ENCODE data around the gene HSPBP1. TPM values are rescaled to one million over a fixed set of nuclear protein-coding genes. Genes with fewer than 3 reads are reported as not detected.

The HSPBP1 gene
- total RNA-seq, 1 experiment from 2014 or later = 65.2 TPM

DNA sequence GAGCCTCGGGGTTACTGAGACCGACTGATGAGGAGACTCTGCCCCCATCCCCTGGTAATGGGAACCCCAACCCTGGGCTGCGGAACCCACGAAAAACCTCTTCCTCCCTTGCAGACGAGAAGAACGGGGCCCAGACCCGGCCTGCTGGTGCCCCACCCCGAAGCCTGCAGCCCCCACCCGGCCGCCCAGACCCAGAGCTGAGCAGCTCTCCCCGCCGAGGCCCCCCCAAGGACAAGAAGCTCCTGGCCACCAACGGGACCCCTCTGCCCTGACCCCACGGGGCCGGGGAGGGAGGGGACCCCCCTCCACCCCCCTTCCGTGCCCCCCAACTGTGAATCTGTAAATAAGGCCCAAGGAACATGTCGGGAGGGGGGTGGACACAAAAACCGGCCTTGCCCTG is 31.9 kb upstream of the HSPBP1 start (continued):
- TF ChIP-seq FOXJ3 (CRISPR knock-in tag; IDR thresholded peaks at IDR 0.05; ENCODE audit: borderline replicate concordance) (no peak), FOXP1 (CRISPR knock-in tag; IDR thresholded peaks at IDR 0.05; ENCODE audit: borderline replicate concordance) (no peak), CREM (CRISPR knock-in tag; IDR thresholded peaks at IDR 0.05) (no peak), TCF7 (CRISPR knock-in tag; IDR thresholded peaks at IDR 0.05; ENCODE audit: low read depth) (no peak)
- TF ChIP-seq, protein P1, sequence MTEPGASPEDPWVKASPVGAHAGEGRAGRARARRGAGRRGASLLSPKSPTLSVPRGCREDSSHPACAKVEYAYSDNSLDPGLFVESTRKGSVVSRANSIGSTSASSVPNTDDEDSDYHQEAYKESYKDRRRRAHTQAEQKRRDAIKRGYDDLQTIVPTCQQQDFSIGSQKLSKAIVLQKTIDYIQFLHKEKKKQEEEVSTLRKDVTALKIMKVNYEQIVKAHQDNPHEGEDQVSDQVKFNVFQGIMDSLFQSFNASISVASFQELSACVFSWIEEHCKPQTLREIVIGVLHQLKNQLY (CRISPR knock-in tag; IDR thresholded peaks at IDR 0.05) = no peak
- TF ChIP-seq, protein P2, sequence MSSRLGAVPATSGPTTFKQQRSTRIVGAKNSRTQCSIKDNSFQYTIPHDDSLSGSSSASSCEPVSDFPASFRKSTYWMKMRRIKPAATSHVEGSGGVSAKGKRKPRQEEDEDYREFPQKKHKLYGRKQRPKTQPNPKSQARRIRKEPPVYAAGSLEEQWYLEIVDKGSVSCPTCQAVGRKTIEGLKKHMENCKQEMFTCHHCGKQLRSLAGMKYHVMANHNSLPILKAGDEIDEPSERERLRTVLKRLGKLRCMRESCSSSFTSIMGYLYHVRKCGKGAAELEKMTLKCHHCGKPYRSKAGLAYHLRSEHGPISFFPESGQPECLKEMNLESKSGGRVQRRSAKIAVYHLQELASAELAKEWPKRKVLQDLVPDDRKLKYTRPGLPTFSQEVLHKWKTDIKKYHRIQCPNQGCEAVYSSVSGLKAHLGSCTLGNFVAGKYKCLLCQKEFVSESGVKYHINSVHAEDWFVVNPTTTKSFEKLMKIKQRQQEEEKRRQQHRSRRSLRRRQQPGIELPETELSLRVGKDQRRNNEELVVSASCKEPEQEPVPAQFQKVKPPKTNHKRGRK (CRISPR knock-in tag; IDR thresholded peaks at IDR 0.05; ENCODE audit: borderline replicate concordance) = no peak
- TF ChIP-seq, protein P3, sequence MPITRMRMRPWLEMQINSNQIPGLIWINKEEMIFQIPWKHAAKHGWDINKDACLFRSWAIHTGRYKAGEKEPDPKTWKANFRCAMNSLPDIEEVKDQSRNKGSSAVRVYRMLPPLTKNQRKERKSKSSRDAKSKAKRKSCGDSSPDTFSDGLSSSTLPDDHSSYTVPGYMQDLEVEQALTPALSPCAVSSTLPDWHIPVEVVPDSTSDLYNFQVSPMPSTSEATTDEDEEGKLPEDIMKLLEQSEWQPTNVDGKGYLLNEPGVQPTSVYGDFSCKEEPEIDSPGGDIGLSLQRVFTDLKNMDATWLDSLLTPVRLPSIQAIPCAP (CRISPR knock-in tag; IDR thresholded peaks at IDR 0.05) = no peak
- TF ChIP-seq, protein P4, sequence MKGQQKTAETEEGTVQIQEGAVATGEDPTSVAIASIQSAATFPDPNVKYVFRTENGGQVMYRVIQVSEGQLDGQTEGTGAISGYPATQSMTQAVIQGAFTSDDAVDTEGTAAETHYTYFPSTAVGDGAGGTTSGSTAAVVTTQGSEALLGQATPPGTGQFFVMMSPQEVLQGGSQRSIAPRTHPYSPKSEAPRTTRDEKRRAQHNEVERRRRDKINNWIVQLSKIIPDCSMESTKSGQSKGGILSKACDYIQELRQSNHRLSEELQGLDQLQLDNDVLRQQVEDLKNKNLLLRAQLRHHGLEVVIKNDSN (CRISPR knock-in tag; IDR thresholded peaks at IDR 0.05) = no peak
- TF ChIP-seq, protein P5, sequence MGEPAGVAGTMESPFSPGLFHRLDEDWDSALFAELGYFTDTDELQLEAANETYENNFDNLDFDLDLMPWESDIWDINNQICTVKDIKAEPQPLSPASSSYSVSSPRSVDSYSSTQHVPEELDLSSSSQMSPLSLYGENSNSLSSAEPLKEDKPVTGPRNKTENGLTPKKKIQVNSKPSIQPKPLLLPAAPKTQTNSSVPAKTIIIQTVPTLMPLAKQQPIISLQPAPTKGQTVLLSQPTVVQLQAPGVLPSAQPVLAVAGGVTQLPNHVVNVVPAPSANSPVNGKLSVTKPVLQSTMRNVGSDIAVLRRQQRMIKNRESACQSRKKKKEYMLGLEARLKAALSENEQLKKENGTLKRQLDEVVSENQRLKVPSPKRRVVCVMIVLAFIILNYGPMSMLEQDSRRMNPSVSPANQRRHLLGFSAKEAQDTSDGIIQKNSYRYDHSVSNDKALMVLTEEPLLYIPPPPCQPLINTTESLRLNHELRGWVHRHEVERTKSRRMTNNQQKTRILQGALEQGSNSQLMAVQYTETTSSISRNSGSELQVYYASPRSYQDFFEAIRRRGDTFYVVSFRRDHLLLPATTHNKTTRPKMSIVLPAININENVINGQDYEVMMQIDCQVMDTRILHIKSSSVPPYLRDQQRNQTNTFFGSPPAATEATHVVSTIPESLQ (CRISPR knock-in tag; IDR thresholded peaks at IDR 0.05) = no peak
- TF ChIP-seq, protein P6, sequence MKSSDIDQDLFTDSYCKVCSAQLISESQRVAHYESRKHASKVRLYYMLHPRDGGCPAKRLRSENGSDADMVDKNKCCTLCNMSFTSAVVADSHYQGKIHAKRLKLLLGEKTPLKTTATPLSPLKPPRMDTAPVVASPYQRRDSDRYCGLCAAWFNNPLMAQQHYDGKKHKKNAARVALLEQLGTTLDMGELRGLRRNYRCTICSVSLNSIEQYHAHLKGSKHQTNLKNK (CRISPR knock-in tag; IDR thresholded peaks at IDR 0.05) = no peak
- TF ChIP-seq, protein P7, sequence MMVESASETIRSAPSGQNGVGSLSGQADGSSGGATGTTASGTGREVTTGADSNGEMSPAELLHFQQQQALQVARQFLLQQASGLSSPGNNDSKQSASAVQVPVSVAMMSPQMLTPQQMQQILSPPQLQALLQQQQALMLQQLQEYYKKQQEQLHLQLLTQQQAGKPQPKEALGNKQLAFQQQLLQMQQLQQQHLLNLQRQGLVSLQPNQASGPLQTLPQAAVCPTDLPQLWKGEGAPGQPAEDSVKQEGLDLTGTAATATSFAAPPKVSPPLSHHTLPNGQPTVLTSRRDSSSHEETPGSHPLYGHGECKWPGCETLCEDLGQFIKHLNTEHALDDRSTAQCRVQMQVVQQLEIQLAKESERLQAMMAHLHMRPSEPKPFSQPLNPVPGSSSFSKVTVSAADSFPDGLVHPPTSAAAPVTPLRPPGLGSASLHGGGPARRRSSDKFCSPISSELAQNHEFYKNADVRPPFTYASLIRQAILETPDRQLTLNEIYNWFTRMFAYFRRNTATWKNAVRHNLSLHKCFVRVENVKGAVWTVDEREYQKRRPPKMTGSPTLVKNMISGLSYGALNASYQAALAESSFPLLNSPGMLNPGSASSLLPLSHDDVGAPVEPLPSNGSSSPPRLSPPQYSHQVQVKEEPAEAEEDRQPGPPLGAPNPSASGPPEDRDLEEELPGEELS (CRISPR knock-in tag; IDR thresholded peaks at IDR 0.05) = no peak

DNA sequence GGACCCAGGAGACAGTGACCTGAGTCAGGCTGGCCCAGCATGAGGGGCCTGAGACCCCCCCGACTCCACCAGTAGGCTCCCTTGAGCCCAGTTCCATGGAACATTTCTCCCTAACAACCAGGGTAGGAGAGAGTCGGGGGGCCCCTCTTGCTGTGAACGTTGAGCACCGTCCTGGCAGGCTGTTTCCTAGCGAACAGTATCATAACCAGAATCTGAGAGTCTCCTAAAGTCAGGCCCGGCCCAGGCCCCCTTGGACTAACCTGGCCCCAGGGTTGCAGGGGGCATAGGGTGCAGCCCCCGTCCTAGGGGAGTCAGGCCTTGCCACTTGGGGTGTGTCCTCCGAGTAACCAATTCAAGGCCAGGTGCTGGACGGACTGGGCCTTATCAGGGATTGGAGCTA is 31.5 kb upstream of the HSPBP1 start:
- ATAC-seq (no peak), DNase-seq (ENCODE audit: low spot score) (no peak)
- TF ChIP-seq, protein P1 (CRISPR knock-in tag; IDR thresholded peaks at IDR 0.05) = no peak
- TF ChIP-seq MXD4 (CRISPR knock-in tag; IDR thresholded peaks at IDR 0.05; ENCODE audit: borderline replicate concordance) (no peak), ZNF671 (CRISPR knock-in tag; IDR thresholded peaks at IDR 0.05) (no peak), FOXK1 (CRISPR knock-in tag; IDR thresholded peaks at IDR 0.05) (no peak), ZNF232 (CRISPR knock-in tag; IDR thresholded peaks at IDR 0.05) (no peak), ESRRA (CRISPR knock-in tag; IDR thresholded peaks at IDR 0.05; ENCODE audit: borderline replicate concordance) (no peak)
- TF ChIP-seq, protein P8, sequence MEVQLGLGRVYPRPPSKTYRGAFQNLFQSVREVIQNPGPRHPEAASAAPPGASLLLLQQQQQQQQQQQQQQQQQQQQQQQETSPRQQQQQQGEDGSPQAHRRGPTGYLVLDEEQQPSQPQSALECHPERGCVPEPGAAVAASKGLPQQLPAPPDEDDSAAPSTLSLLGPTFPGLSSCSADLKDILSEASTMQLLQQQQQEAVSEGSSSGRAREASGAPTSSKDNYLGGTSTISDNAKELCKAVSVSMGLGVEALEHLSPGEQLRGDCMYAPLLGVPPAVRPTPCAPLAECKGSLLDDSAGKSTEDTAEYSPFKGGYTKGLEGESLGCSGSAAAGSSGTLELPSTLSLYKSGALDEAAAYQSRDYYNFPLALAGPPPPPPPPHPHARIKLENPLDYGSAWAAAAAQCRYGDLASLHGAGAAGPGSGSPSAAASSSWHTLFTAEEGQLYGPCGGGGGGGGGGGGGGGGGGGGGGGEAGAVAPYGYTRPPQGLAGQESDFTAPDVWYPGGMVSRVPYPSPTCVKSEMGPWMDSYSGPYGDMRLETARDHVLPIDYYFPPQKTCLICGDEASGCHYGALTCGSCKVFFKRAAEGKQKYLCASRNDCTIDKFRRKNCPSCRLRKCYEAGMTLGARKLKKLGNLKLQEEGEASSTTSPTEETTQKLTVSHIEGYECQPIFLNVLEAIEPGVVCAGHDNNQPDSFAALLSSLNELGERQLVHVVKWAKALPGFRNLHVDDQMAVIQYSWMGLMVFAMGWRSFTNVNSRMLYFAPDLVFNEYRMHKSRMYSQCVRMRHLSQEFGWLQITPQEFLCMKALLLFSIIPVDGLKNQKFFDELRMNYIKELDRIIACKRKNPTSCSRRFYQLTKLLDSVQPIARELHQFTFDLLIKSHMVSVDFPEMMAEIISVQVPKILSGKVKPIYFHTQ (CRISPR knock-in tag; IDR thresholded peaks at IDR 0.05) = no peak
- Mint-ChIP-seq H3K27me3 (ENCODE audit: low read depth) (peaks cover 5% of the 10 kb centered on the region; the same call in 1 of the 2 replicates), H3K4me3 (no peak overlapping the region), H3K9me3 (no peaks in the 10 kb centered on the region), H3K27ac (no peak overlapping the region), H3K36me3 (peaks cover 22% of the 10 kb centered on the region), H3K4me1 (no peaks in the 10 kb centered on the region)
- ChIA-PET POLR2A (no interaction called here), CTCF (interaction anchor here (1.4 to 4.1 kb wide), 2 partner anchors 10 to 107 kb away, joined by 3 to 18 read pairs; no protein-coding TSS in a partner anchor)
